K562 (cell line): Measurements from ENCODE around the gene IGF1R.

Experiments used
- ARID1B ChIP-seq: fragments of 450-650 bp; IDR thresholded peaks from 2 replicates; pipeline ENCODE4 v1.6.1; 2016; ENCODE audit warnings: antibody characterized with exemption, mild to moderate bottlenecking, inconsistent platforms
- CHD1 ChIP-seq: fragments of 200-600 bp; sonication (generic); IDR thresholded peaks from one replicate; pipeline ENCODE4 v1.6.1; 2012; ENCODE audit warnings: mild to moderate bottlenecking, moderate library complexity, low read length, inconsistent platforms
- CTCF ChIP-seq, 3 experiments: IDR thresholded peaks in 2 of 3; conservative IDR thresholded peaks in 1 of 3; 2 replicates each; pipeline ENCODE4 v1.5.1; 2011 to 2012; ENCODE audit warnings: low read length in 3 of 3, mild to moderate bottlenecking in 3 of 3, control low read depth in 2 of 3, improper control_type of control experiment in 1 of 3, inconsistent platforms in 1 of 3, low read depth in 1 of 3, mixed read lengths in 1 of 3, moderate library complexity in 1 of 3; ENCODE audit not compliant: insufficient read depth in 2 of 3
- ESRRA ChIP-seq: fragments of 450-650 bp; IDR thresholded peaks from 2 replicates; pipeline ENCODE4 v1.6.1; 2014; ENCODE audit warnings: low read depth, mild to moderate bottlenecking, moderate library complexity, borderline replicate concordance
- HMGXB4 ChIP-seq: sonication (generic); formaldehyde crosslinking; IDR thresholded peaks from 2 replicates; pipeline ENCODE4 v1.8.1; 2023; ENCODE audit warnings: mild to moderate bottlenecking, missing genetic modification reagents
- NFE2L1 ChIP-seq: fragments of 450-650 bp; IDR thresholded peaks from 2 replicates; pipeline ENCODE4 v1.6.1; 2016; ENCODE audit warnings: missing genetic modification characterization, low read depth, mild to moderate bottlenecking, missing compliant biosample characterization, moderate library complexity, borderline replicate concordance
- POLR2A ChIP-seq: fragments of 450-650 bp; conservative IDR thresholded peaks from 2 replicates; pipeline ENCODE4 v1.6.1; 2016
- U2AF1 ChIP-seq: fragments of 200-400 bp; formaldehyde crosslinking; optimal IDR thresholded peaks from 2 replicates; pipeline ENCODE3; 2017; ENCODE audit warnings: mild to moderate bottlenecking, low read depth, low read length, moderate library complexity
- USF1 ChIP-seq: sonication (generic); formaldehyde crosslinking; IDR thresholded peaks from 2 replicates; pipeline ENCODE4 v1.9.0; 2022; ENCODE audit warnings: mild to moderate bottlenecking, missing genetic modification reagents
- ZFP36 ChIP-seq: fragments of 150-350 bp; IDR thresholded peaks from 2 replicates; pipeline ENCODE4 v1.6.1; 2018; ENCODE audit warnings: low read length, low read depth; ENCODE audit not compliant: partially characterized antibody
- TF ChIP-seq, protein P1 (sequence below): fragments of 450-650 bp; formaldehyde crosslinking; IDR thresholded peaks from 2 replicates; pipeline ENCODE4 v1.4.0; 2022; ENCODE audit warnings: mild to moderate bottlenecking, moderate library complexity

GRCh38 chr15:98902931-98903330 lies 254.6 kb downstream of the IGF1R start:
- no peak for TF ChIP-seq USF1 (CRISPR knock-in tag)
- TF ChIP-seq CTCF (IDR thresholded peaks at IDR 0.05 in 2 of 3, conservative IDR thresholded peaks at IDR 0.05 in 1 of 3; ENCODE audit: insufficient read depth in 2 of 3, low read depth in 1 of 3, low read length in 3 of 3): no peak
- no peak for TF ChIP-seq ZFP36
- TF ChIP-seq U2AF1: no peak
- no peak for TF ChIP-seq HMGXB4 (CRISPR knock-in tag)
- no peak for TF ChIP-seq ESRRA
- no peak for TF ChIP-seq POLR2A
- no peak for TF ChIP-seq ARID1B
- TF ChIP-seq CHD1: no peak
- TF ChIP-seq, protein P1, sequence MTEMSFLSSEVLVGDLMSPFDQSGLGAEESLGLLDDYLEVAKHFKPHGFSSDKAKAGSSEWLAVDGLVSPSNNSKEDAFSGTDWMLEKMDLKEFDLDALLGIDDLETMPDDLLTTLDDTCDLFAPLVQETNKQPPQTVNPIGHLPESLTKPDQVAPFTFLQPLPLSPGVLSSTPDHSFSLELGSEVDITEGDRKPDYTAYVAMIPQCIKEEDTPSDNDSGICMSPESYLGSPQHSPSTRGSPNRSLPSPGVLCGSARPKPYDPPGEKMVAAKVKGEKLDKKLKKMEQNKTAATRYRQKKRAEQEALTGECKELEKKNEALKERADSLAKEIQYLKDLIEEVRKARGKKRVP: no peak
- TF ChIP-seq NFE2L1 (tag): no peak
